HG02610 (cell line): ENCODE data around the gene FLNA.

Experiments used
- ATAC-seq: cut with Tn5 transposase; IDR thresholded peaks from one replicate; pipeline ENCODE4 v1.9.1; 2021; ENCODE audit warnings: mild to moderate bottlenecking, moderate library complexity; ENCODE audit not compliant: unreplicated experiment

The FLNA gene

DNA sequence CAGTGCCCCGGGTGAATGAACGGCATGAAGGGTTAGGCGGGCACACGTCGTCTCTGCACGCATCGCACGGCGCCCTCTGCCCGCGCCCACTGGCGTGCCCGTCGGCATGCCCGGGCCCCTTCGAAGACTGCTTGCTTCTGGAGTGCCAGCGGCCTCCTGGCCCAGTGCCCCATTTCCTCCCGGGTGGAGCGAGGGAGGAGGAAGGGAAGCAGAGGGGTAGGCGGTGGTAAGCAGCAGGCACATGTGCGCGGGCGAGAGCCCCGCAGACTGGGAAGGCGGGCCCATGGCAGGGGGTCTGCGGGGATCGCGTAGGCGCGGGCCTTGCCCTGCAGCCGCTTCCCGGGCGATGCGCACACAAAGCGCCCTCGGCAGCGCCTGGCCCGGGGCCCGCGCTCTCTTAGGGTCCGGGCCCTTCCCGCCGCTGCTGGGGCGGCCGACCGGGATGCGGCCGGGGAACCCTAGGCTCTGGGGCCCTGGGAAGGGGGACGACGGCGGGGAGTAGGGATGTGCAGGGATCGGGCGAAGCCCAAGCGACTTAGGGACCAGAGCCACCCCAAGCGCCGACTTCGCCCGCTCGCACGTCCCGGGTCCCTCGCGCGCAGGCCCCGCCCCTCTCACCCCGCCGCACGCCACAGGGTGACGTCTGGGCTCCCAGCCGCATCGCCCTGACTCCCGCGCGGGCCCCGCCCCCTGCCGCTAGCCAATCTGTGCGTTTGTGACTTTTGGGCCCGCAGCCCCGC is 3.8 kb upstream of the FLNA start:
- ATAC-seq: peak; percentile 0

DNA sequence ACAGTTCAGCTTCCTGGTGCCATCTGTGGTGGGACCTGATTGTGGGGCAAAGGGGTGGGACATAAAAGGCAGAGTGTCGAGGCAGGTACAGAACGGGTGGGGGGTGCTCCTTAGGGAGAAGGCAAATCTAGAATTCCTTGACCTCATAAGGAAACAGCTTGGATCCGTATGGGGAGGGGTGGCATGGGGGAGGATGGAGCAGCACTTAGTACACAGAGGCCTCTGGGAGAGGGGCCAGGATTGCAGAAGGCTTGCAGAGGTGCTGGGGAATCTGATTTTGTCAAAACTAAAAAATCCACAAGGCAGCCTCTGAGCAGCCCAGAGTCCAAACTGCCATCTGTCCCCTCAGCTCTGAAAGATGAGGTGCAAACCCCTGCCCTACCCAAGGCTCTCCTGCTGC is 2.3 kb upstream of the FLNA start:
- no peak for ATAC-seq

DNA sequence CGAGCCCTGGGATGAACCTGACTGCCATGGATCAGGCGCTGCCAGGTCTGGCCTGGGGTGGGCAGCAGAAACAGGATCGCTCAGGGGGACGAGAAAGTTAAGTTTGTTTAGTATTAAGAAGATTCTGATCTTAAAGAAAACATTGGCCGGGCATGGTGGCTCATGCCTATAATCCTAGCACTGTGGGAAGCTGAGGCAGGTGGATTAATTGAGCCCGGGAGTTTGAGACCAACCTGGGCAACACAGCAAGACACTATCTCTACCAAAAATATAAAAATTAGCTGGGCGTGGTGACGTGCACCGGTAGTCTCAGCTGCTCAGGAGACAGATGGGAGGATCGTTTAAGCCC is 696 bp upstream of the FLNA start:
- ATAC-seq: no peak

DNA sequence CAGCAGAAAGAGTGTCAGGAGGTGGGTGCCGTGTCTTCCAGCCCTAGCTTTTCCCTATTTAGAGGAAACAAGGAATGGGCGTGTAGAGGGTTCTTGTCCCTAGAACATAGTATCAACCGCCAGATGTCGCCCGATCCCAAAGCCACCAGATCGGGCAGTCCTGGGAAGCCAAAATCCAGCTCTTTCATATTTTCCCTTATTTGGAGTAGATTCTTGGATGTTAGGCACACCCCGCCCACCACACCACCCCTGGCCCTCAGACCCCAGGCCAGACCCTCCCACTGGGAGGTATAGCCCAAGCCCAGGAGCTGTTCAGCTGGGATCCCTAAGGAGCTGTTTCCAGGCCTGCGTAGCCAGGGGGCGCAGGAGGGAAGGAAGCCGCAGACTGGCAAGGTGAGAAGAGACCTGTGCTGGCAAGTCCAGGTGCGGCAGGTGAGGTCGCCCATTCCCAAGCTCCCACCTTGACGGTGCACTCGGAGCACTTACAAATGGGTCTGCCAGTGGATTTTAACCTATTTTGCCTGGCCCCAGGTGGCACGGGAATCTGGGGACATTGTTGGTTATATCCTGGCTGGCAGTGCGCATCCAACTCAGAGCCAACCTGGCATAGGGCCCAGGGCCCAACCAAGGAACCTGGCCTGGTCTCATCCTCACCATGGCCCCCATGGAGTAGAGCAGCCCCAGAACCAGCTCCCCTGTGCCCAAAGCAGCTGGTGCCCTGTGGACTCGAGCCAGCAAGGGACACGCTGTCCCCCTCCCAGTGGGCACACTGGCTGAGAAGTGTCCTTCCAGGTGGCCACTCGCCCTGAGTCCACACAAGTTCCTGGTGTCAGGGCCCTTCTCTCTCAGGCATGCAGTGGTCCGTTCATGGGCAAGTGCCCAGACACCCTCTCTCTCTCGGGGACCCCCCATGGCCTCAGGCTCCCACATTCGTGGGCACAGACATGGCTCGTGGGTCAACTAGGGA is 811 bp downstream of the FLNA start:
- ATAC-seq: no peak

DNA sequence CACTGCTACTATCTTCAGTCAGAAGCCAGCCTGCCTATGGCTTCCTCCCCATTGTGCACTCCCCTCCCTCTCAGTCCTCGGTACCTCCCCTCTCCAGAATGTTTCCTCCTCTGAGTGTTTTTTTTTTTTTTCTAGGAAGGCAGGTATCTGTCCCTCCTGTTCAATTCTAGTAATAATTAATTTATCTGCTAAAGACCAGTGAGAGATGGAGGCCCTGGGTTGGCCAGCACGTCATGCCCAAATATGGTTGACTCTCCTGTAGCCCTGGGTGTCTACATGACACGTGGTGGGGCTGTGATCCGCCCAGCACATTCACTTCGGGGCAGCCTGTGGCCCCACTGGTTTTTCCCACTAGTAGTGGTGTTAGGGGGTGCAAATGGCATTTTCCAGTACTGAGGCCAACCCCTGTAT is 1.8 kb downstream of the FLNA start:
- no peak for ATAC-seq

DNA sequence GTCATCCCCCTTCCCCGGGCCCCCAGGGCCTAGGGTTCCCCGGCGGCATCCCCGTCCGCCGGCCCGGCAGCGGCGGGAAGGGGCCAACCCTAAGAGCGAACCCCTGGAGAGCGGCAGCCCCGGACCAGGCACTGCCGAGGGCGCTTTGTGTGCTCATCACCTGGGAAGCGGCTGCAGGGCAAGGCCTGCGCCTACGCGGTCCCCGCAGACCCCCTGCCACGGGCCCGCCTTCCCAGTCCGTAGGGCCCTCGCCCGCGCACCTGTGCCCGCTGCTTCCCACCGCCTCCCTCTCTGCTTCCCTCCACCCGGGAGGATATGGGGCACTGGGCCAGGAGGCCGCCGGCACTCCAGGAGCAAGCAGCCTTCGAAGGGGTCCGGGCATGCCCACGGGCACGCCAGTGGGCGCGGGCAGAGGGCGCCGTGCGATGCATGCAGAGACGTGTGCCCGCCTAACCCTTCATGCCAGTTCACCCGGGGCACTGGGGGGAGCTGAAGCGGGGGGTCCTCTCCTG is 2.6 kb downstream of the FLNA start:
- no peak for ATAC-seq

DNA sequence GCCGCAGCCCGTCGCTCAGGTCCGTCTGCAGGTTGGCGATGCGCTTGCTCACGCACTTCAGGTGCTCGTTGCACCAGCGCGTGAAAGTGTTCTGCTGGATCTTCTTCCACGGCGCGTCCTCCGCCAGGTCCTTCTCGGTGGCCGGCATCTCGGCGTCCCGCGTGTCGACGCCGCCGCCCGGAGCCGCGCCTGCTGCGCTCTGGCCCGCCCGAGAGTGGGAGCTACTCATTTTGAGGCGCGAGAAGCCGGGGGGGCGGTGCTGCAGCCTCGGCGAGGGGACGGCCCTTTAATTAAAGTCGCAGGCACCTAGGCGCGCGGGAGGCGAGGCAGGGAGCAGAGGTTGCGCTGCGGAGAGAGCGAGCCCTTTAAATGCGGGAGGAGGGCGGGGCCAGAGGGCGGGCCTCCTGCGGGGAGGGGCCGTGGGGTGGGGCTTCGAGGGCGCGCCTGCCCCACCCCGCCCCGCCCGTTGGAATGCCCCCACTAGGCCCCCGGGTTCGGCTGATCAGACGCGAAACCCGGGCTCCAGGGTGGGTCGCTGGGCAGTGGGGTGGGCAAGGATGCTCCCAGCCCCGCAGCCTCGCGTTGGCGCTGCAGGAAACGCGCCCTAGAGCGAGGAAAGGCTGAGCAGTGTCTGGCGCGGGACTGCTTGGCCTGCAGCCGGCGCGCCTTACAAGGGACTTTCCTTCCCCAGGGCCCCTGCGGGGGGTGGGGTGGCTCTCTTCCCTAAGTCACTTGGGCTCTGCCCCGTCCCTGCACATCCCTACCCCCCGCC is 3.2 kb downstream of the FLNA start:
- peak; percentile 72 for ATAC-seq

DNA sequence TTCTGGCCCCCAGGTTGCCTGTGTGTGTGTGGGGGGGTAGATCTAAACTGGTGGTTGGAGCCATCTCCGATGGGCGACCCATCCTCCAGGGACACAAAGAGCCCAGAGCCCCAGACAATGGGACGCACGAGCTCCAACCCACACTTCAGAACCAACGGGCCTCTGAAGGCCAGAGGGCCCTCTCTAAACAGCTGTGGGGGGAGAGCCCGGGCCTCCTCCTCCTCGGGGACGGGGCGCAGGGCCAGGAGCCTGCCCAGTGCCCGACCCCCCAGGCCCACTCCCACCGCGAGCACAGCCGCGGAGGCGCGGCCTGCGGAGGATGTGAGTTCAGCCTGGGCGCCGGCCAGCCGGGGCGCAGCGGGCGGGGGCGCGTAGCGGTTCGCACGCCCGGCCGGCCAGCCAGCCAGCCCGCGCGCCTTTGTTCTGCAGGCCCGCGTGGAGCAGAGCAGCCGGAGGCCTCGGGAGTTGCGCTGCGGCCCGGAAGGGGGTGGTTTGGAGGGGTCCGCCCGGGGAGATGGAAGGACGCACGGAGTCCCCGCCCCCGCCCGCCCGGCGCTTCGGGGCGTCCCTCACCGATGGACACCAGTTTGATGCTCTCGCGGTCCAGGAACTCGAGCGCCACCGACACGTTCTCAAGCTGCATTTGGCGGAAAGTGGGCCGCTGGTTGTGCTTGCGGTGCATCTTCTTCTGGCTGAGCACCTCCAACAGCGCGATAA is 4.0 kb downstream of the FLNA start:
- ATAC-seq: no peak

DNA sequence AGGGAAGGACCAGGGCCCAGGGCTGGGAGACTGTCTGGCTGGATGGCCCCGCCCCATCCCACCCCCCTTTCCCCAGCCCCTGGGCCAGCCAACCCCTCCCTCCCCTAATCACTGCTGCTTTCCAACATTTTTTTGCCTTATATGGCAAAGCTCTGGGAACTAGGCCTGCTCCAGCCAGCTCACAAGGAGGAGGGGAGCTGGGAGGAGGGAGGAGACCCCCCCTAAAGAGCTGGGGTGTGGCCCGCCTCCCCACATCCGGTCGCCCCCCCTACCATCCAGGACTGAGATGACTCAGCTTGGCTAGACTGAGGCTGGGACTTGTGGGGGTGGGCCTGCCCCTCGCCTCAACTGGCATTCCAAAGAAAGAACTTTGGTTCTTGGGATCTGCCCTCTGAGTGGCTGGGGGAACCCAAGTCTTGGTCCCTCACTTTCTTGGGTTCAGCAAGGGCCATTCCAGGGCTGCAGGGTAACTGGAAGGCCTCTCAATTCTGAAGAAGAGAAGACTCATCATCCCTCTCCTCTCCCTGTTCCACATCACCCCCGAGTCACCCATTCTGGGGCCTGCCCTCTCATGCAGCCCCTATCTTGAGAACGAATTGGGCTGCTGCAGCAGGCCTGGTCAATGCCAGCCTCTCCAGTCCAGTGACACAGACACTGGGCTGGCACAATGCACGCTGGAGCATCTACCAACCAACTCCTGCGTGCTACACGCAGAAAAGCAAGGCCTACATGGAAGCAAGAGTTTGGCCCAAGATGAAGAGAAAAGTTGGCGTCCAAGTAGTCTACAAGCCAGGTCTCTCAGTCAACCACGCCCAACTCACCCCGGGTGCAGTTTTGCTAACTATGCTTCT is 4.8 kb downstream of the FLNA start:
- ATAC-seq: no peak

DNA sequence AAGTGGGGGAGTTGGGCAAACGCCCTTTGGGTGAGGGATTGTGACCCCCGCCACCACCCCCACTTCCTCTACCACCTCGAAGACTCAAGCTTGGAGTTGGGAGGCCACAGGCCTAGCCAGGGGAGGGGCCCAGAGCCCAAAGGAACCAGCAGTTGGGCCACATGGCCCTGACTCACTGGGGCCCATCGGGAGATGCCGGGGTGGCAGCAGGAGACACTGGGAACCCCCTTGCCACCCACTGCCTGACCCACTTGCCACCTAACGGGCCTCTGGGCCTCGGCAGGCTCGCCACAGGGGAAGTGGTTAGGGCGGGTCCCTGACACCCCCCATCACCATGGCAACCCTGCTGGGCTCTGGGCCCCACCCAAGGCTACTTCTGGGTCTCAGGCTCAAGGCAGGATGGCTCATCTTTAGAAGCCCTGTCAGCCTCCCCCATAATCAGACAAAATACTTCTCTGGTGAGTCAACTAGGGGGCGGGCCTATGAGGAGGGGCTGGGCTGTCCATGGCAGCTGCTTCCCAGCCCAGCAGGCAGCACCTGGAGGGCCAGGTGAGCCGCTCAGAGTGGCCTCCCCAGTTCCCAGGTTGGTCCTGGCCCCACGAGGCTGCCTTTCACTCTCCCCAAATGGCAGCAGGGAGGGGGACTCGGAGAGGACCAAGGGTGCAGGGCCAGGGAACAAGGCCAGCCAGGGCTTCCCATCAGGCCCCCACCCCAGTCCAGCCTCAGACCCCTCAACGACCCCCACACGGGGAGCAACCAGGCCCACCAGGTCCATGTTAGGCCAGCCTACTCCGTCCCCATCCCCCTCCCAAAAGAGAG is 5.6 kb downstream of the FLNA start:
- no peak for ATAC-seq

DNA sequence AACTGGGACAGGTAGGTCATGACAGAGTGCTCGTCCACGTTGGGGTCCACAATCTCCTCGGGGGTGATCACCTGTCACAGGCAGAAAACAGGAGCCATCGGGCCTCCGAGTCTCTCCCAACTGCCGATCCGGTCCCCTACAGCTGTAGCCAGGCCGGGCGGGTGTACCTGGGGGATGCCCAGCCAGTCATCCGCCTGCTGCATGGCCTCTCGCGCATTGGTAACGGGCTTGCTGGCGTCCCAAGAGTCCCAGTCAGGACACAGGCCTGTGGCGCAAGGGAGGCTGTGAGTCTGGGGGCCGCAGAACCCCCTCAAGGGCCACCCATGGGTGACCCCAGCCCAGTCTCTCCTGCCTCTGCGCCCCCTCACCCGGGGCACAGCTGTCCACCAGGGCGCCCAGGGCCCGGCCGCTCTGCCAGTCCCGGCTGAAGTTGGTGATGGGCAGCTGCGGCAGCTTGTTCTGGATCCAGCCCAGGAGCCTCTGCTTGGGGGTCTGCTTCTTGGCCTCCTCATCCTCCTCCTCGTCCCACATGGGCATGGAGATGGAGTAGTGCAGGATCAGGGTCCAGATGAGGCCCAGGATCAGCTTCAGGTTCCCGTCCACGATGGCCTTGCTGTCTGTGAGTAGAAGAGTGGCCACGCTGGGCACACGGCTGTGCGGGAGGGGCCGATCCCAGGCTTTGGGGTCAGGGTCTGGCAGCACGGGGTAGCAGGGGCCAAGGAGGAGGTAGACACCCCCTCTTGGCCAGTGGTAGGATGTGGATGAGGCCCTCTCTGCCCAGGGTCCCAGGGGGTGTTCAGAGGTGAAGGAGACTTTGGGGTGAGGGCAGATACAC is 6.7 kb downstream of the FLNA start:
- no peak for ATAC-seq

DNA sequence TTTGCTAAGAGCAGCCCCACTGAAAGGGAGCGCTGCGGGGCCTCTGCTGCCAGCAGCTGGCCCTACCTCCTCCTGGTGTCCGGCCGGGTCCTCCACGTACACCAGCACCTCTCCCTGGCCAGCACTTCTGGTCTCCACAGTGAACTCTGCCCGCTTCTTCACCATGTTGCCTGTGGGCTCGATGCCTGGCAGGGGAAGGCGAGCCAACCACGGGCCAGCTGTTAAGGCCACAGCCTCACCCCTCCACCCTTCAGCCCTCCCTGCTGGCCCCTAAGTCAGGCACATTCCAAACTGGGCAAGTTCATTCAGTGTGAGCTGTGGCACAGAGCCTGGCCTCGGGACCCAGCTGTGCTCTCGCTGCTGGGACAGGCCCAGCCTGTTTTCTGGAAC is 7.8 kb downstream of the FLNA start:
- ATAC-seq: no peak

DNA sequence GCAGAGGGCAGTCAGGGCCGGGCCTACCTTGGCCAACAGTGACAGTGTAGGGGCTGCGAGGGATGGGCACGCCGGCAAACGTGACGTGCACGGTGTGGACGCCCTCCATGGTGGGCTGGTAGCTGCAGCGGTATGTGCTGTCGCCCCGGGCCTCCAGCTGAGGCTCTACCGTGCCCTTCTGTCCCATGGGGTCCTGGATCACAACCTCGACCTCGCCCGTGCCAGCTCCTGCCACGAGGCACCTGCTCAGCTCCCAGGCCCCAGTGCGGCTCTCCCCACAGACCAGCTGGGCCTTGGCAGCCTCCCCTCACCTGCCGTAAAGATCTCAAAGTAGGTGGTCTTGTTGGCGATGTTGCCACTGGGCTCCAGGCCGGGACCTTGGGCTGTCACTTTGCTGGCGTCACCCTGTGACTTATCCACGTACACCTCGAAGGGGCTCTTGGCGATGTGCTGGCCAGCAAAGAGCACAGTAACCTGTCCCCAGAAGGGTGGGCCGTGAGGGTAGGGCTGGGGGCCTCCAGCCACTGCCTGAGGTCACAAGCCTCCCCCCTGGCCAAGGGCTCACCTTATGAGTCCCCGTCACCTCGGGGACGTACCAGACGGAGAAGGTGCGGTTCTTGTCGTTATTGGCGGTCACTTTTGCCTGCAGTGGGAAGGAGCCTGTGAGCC is 8.3 kb downstream of the FLNA start:
- ATAC-seq: no peak

DNA sequence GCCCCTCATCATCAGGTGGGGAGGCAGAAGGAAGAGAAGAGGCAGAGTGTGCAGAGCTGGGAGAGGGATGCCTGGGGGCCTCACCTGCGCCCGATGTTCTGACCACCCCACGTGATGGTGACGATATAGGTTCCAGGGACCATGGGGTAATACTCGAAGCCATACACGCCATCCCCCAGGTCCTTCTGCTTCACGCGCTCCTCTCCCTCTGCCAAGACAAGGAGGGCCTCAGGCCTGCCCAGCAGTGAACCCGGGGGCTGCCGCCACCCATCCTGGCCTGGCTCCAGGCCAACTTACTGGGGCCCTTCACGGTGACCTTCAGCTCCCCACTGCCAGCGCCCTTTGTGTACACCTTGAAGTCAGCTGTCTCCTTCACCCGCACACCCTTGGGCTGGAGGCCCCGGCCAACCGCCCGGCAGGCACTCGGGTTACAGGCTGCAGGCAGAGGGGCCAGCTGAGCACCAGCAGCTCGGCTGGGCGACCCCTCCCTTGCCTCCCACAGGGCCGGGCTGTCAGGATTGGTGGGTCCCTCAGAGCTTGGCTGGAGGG is 9.3 kb downstream of the FLNA start:
- ATAC-seq: no peak

DNA sequence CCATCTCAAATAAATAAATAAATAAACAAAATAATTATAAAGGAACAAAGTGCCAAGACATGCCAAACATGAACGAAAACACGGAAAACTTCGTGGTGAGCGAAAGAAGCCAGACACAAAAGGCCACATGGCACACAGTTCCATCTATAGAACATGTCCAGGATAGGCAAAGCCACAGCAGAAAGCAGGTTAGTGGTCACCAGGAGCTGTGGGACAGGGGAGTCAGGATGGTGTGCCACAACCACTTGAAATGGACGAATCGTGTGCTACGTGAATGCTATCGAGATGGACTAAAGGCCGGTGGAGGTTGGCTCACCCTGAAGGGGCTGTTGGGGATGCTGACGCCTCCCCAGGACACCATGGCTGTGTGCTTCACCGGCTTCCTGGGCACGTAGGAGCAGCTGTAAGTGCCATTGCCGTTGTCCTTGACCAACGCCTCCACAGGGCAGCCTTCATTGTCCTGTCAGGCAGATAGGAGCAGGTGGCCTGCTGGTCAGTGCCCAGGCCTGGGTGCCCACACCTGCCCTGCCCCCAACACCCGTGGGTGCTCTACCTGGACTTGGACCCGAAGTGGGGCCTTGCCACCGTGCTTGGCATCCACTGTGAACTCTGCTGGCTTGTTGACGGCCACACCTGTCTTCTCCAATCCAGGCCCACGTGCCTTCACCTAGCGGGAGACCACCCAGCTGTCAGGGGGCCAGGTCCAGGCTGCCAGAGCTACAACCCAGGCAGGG is 10.6 kb downstream of the FLNA start:
- ATAC-seq: no peak

DNA sequence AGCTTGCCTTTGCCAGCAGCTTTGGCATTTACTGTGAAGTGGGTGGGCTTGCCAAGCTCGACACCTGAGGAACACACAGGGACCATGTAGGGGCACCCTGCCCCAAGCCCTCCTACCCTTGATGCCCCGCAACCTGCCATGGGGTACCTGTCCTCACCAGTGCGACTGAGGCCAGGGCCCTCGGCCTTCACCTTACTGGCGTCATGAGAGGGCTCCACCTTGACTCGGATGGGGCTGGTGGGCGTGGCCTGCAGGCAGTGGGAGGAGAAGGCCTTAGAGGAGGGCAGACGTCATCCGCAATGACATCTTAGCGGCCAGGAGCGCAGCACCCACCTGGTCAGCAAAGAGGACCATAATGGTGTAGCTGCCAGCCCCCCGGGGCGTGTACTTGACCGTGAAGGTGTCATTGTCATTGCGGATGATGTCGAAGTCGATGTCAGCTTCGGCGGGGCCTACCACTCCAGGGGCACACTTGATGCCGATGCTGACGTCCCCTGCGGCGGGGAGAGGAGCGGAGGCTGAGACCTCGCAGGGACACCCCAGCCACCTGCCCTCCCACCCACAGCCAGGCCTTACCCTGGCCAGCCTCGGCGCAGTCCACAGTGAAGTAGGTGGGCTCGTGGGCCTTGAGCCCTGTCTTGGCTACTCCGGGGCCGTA is 12.2 kb downstream of the FLNA start:
- no peak for ATAC-seq
